GM21423 (cell line): Measurements from ENCODE around the gene KL.
A peak's percentile ranks its signal among the peaks of the same experiment; 100 is the strongest.

Experiments used
- ATAC-seq: cut with Tn5 transposase; IDR thresholded peaks from one replicate; pipeline ENCODE4 v1.9.1; 2021; ENCODE audit warnings: mild to moderate bottlenecking, moderate library complexity; ENCODE audit not compliant: unreplicated experiment

KL gene

GRCh38 chr13:33109271-33109697 is 93.1 kb downstream of the KL start:
- no peak for ATAC-seq

GRCh38 chr13:33109801-33110200 is 93.6 kb downstream of the KL start:
- no peak for ATAC-seq

- no peak for ATAC-seq
Measured at GRCh38 chr13:33110386-33110712, 94.1 kb downstream of the KL start.

- peak; percentile 54 for ATAC-seq
Measured at GRCh38 chr13:33110713-33111413, 94.6 kb downstream of the KL start.

- peak; percentile 30 for ATAC-seq
Measured at GRCh38 chr13:33111414-33112110, 95.3 kb downstream of the KL start.

GRCh38 chr13:33112766-33113165 is 96.5 kb downstream of the KL start:
- no peak for ATAC-seq

- ATAC-seq = no peak
Measured at GRCh38 chr13:33114146-33114545, 97.9 kb downstream of the KL start.

GRCh38 chr13:33115274-33115673 is 99.1 kb downstream of the KL start:
- ATAC-seq = no peak
